ENCODE data around the gene MRPL14. TPM values are rescaled to one million over a fixed set of nuclear protein-coding genes. Genes with fewer than 3 reads are reported as not detected.

MRPL14 gene
- total and polyA plus RNA-seq, 9 of the 15 experiments (the other 6 are each of a cell fraction or from before 2014, with no cell fraction given) = 126 to 424 (median 165) TPM

GRCh38 chr6:44151348-44152108 lies 24.3 kb upstream of the MRPL14 start (continued):
- TF ChIP-seq ZNF655 (CRISPR knock-in tag; IDR thresholded peaks at IDR 0.05) (no peak), ESRRA (IDR thresholded peaks at IDR 0.05; ENCODE audit: borderline replicate concordance, low read depth) (peak; percentile 56; the same call in 1 of the 2 replicates), BRF1 (IDR thresholded peaks at IDR 0.05; ENCODE audit: borderline replicate concordance, extremely low read depth, insufficient read length) (no peak), L3MBTL2 (IDR thresholded peaks at IDR 0.05) (0 out of 2 replicates have a peak, but pooled peaks have one; percentile 46), RBM17 (IDR thresholded peaks at IDR 0.05; ENCODE audit: borderline replicate concordance, low read depth, low read length) (no peak), CREB5 (CRISPR knock-in tag; IDR thresholded peaks at IDR 0.05) (no peak), PRMT5 (CRISPR knock-in tag; IDR thresholded peaks at IDR 0.05) (no peak), CHD4 (IDR thresholded peaks at IDR 0.05; ENCODE audit: insufficient read depth, insufficient replicate concordance, low read depth, low read length, poor library complexity, severe bottlenecking) (no peak), NEUROD1 (IDR thresholded peaks at IDR 0.05; ENCODE audit: borderline replicate concordance, low read depth, low read length, partially characterized antibody) (peak; percentile 35), ZNF785 (CRISPR knock-in tag; IDR thresholded peaks at IDR 0.05) (no peak), TAF1 (IDR thresholded peaks at IDR 0.05; ENCODE audit: control insufficient read depth, extremely low read depth, insufficient read depth, low read length, severe bottlenecking) (no peak), ZNF24 (IDR thresholded peaks at IDR 0.05) (peak; percentile 51; the same call in 1 of the 2 replicates), MYNN (IDR thresholded peaks at IDR 0.05) (peak; percentile 72; the same call in 1 of the 2 replicates), MYNN (CRISPR knock-in tag; IDR thresholded peaks at IDR 0.05) (no peak), MYC (IDR thresholded peaks at IDR 0.05; ENCODE audit: low read depth, low read length) (peak; percentile 74), MYC (CRISPR knock-in tag; IDR thresholded peaks at IDR 0.05; ENCODE audit: borderline replicate concordance, low read depth) (no peak), ZNF12 (CRISPR knock-in tag; IDR thresholded peaks at IDR 0.05) (0 out of 2 replicates have a peak, but pooled peaks have one; percentile 23), SRSF9 (IDR thresholded peaks at IDR 0.05; ENCODE audit: borderline replicate concordance, low read depth, low read length) (no peak), SAFB (IDR thresholded peaks at IDR 0.05; ENCODE audit: borderline replicate concordance, low read depth, low read length) (no peak), ZKSCAN1 (IDR thresholded peaks at IDR 0.05; ENCODE audit: low read depth, low read length) (peak; percentile 72; the same call in 1 of the 2 replicates), MAFF (IDR thresholded peaks at IDR 0.05; ENCODE audit: low read length) (no peak), NCOA4 (IDR thresholded peaks at IDR 0.05; ENCODE audit: partially characterized antibody) (no peak), MTA1 (IDR thresholded peaks at IDR 0.05; ENCODE audit: borderline replicate concordance) (no peak), SMARCA4 (IDR thresholded peaks at IDR 0.05) (no peak), EP300 (IDR thresholded peaks at IDR 0.05; ENCODE audit: low read length) (no peak), CCNT2 (IDR thresholded peaks at IDR 0.05; ENCODE audit: borderline replicate concordance, extremely low read depth, insufficient read length, low read depth, low read length) (peak; percentile 88)

Data from K562 (cell line).